OCI-LY7 (cell line): ENCODE results near the gene IER5.

Source experiments
- EZH2phosphoT487 ChIP-seq: fragments of 200-600 bp; sonication (generic); IDR thresholded peaks from 2 replicates; pipeline ENCODE4 v1.6.1; 2018; ENCODE audit warnings: low read depth, borderline replicate concordance, mild to moderate bottlenecking, mixed run types, antibody characterized with exemption, low read length, moderate library complexity, mixed read lengths
- TF ChIP-seq, protein P1 (sequence below): fragments of 200-600 bp; sonication (generic); conservative IDR thresholded peaks from 2 replicates; pipeline ENCODE4 v1.5.1; 2014; ENCODE audit warnings: mild to moderate bottlenecking, antibody characterized with exemption, low read length, moderate library complexity, mixed read lengths

DNA sequence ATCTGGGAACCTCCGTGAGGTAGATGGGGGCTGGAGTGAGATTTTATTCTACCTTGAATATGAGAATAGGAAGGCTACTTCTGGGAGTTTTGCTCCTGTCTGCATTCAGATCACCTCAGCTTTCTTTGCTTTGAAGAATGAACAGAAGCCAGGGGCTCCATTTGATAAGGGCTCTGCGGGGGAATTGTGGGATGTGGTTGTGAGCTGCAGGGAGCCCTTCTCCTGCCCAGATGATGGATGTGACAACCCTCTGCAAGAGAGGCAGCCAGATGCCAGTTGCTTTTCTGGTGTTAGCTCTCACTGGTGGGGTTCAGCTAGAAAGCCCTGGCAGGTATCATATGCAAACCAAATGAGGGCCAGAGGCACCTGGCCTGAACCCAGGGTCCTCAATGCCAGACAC, 21.5 kb downstream of the IER5 start:
- TF ChIP-seq, protein P1, sequence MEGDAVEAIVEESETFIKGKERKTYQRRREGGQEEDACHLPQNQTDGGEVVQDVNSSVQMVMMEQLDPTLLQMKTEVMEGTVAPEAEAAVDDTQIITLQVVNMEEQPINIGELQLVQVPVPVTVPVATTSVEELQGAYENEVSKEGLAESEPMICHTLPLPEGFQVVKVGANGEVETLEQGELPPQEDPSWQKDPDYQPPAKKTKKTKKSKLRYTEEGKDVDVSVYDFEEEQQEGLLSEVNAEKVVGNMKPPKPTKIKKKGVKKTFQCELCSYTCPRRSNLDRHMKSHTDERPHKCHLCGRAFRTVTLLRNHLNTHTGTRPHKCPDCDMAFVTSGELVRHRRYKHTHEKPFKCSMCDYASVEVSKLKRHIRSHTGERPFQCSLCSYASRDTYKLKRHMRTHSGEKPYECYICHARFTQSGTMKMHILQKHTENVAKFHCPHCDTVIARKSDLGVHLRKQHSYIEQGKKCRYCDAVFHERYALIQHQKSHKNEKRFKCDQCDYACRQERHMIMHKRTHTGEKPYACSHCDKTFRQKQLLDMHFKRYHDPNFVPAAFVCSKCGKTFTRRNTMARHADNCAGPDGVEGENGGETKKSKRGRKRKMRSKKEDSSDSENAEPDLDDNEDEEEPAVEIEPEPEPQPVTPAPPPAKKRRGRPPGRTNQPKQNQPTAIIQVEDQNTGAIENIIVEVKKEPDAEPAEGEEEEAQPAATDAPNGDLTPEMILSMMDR, result no peak
- TF ChIP-seq EZH2phosphoT487, result no peak
